Liver (tissue), 9 donors: ENCODE data around the gene PSME3IP1. TPM values are rescaled to one million over a fixed set of nuclear protein-coding genes. Genes with fewer than 3 reads are reported as not detected.

Experiments
- DNase-seq: peaks from one replicate; pipeline ENCODE4 v3.0.0-alpha.2; 2017; ENCODE audit warnings: low spot score
- H3K27ac ChIP-seq, 2 donors: one replicate each; pipeline ENCODE4 v1.7.0; 2013; ENCODE audit warnings: inconsistent platforms in 2 of 2, low read length in 2 of 2, control low read depth in 1 of 2, low read depth in 1 of 2, mild to moderate bottlenecking in 1 of 2
- H3K27me3 ChIP-seq, 4 donors: one replicate each; pipeline versions ENCODE4 v1.6.1 to v1.7.0; 2013; ENCODE audit warnings: low read length in 3 of 4, inconsistent platforms in 1 of 4, mild to moderate bottlenecking in 1 of 4, moderate library complexity in 1 of 4; ENCODE audit not compliant: control insufficient read depth in 4 of 4, insufficient read depth in 4 of 4
- H3K36me3 ChIP-seq, 4 donors: one replicate each; pipeline versions ENCODE4 v1.6.1 to v1.7.0; 2013; ENCODE audit warnings: low read length in 3 of 4, mild to moderate bottlenecking in 3 of 4, low read depth in 1 of 4, moderate library complexity in 1 of 4; ENCODE audit not compliant: control insufficient read depth in 4 of 4, insufficient read depth in 3 of 4
- H3K4me1 ChIP-seq, 4 donors: one replicate each; pipeline versions ENCODE4 v1.6.1 to v1.7.0; 2013; ENCODE audit warnings: low read length in 3 of 4, mild to moderate bottlenecking in 3 of 4, moderate library complexity in 1 of 4; ENCODE audit not compliant: control insufficient read depth in 4 of 4, insufficient read depth in 4 of 4
- H3K4me3 ChIP-seq, 3 donors: one replicate each; pipeline versions ENCODE4 v1.6.1 to v1.7.0; 2013; ENCODE audit warnings: low read length in 3 of 3, control low read depth in 1 of 3, low read depth in 1 of 3, mild to moderate bottlenecking in 1 of 3
- H3K9ac ChIP-seq, 2 donors: one replicate each; pipeline ENCODE4 v1.7.0; 2013; ENCODE audit warnings: low read length in 2 of 2, mild to moderate bottlenecking in 2 of 2, moderate library complexity in 2 of 2, control low read depth in 1 of 2, low read depth in 1 of 2
- H3K9me3 ChIP-seq, 4 donors: one replicate each; pipeline versions ENCODE4 v1.6.1 to v1.7.0; 2013; ENCODE audit warnings: low read length in 3 of 4; ENCODE audit not compliant: control insufficient read depth in 4 of 4
- CTCF ChIP-seq: fragments of 150-350 bp; IDR thresholded peaks from 2 replicates; pipeline ENCODE4 v1.5.1; 2017; ENCODE audit warnings: improper control_type of control experiment, low read depth, low read length; ENCODE audit not compliant: missing input control
- EGR1 ChIP-seq, 2 donors: IDR thresholded peaks; 2 replicates each; pipeline ENCODE4 v1.6.1; 2016 to 2018; ENCODE audit warnings: antibody characterized with exemption in 2 of 2, low read depth in 2 of 2
- FOXA1 ChIP-seq: IDR thresholded peaks from 2 replicates; pipeline ENCODE4 v1.6.1; 2016; ENCODE audit warnings: antibody characterized with exemption
- FOXA2 ChIP-seq: IDR thresholded peaks from 2 replicates; pipeline ENCODE4 v1.6.1; 2016; ENCODE audit warnings: antibody characterized with exemption
- GABPA ChIP-seq, 2 donors: IDR thresholded peaks in 1 of 2; conservative IDR thresholded peaks in 1 of 2; 2 replicates each; pipeline ENCODE4 v1.6.1; 2016; ENCODE audit warnings: antibody characterized with exemption in 2 of 2, mild to moderate bottlenecking in 1 of 2, moderate library complexity in 1 of 2
- HNF4A ChIP-seq, 2 donors: conservative IDR thresholded peaks; 2 replicates each; pipeline ENCODE4 v1.6.1; 2016; ENCODE audit warnings: antibody characterized with exemption in 2 of 2, mild to moderate bottlenecking in 2 of 2
- HNF4G ChIP-seq: IDR thresholded peaks from 2 replicates; pipeline ENCODE4 v1.6.1; 2016; ENCODE audit warnings: antibody characterized with exemption
- JUND ChIP-seq, 2 donors: IDR thresholded peaks; 2 replicates each; pipeline ENCODE4 v1.6.1; 2016; ENCODE audit warnings: antibody characterized with exemption in 2 of 2
- MAX ChIP-seq: IDR thresholded peaks from 2 replicates; pipeline ENCODE4 v1.6.1; 2016; ENCODE audit warnings: antibody characterized with exemption
- NR2F2 ChIP-seq: IDR thresholded peaks from 2 replicates; pipeline ENCODE4 v1.6.1; 2016; ENCODE audit warnings: antibody characterized with exemption
- RAD21 ChIP-seq, 2 donors: IDR thresholded peaks; 2 replicates each; pipeline ENCODE4 v1.6.1; 2016; ENCODE audit warnings: antibody characterized with exemption in 2 of 2, mild to moderate bottlenecking in 2 of 2
- RXRA ChIP-seq, 2 donors: IDR thresholded peaks; 2 replicates each; pipeline ENCODE4 v1.6.1; 2017 to 2018; ENCODE audit warnings: antibody characterized with exemption in 2 of 2, mild to moderate bottlenecking in 1 of 2
- SP1 ChIP-seq: IDR thresholded peaks from 2 replicates; pipeline ENCODE4 v1.6.1; 2018; ENCODE audit warnings: antibody characterized with exemption, mild to moderate bottlenecking
- TAF1 ChIP-seq: conservative IDR thresholded peaks from 2 replicates; pipeline ENCODE4 v1.6.1; 2016; ENCODE audit warnings: antibody characterized with exemption, mild to moderate bottlenecking
- WGBS: extraction: QIAGEN DNeasy Blood & Tissue Kit; methylation state at CpG from one replicate; pipeline ENCODE4 v1.1.7; 2013; 5-methylcytosine and 5-hydroxymethylcytosine counted together
- polyA plus RNA-seq, 2 donors: library from polyadenylated mRNA; stranded (reverse) in 1 of 2; unstranded in 1 of 2; fragments of 200-250 nt in 1 of 2; fragments of >200 nt in 1 of 2; fragmentation: Nextera tagmentation in 1 of 2; extraction: Ambion mirVana in 1 of 2; gene quantifications; one replicate each; pipeline versions ENCODE4 v1.2.1 to v1.2.3, GENCODE V29; 2013 to 2015
- total RNA-seq, 2 donors: library from RNA; depleted of rRNA; stranded (reverse); fragments of >200 nt; gene quantifications; one replicate each; pipeline ENCODE4 v1.2.3, GENCODE V29; 2014
- TF ChIP-seq, protein P1 (sequence below): IDR thresholded peaks from 2 replicates; pipeline ENCODE4 v1.6.1; 2016; ENCODE audit warnings: antibody characterized with exemption
- TF ChIP-seq, protein P2 (sequence below): IDR thresholded peaks from 2 replicates; pipeline ENCODE4 v1.6.1; 2016; ENCODE audit warnings: antibody characterized with exemption, mild to moderate bottlenecking
- TF ChIP-seq, protein P3 (sequence below): IDR thresholded peaks from 2 replicates; pipeline ENCODE4 v1.6.1; 2016; ENCODE audit warnings: antibody characterized with exemption
- donor health status: healthy.
- donor health status: healthy.
- donor health status: healthy.
- donor health status: healthy.
- donor health status: healthy.

The PSME3IP1 gene
- total and polyA plus RNA-seq, 4 donors = 25.0 to 34.7 (median 25.8) TPM

DNA sequence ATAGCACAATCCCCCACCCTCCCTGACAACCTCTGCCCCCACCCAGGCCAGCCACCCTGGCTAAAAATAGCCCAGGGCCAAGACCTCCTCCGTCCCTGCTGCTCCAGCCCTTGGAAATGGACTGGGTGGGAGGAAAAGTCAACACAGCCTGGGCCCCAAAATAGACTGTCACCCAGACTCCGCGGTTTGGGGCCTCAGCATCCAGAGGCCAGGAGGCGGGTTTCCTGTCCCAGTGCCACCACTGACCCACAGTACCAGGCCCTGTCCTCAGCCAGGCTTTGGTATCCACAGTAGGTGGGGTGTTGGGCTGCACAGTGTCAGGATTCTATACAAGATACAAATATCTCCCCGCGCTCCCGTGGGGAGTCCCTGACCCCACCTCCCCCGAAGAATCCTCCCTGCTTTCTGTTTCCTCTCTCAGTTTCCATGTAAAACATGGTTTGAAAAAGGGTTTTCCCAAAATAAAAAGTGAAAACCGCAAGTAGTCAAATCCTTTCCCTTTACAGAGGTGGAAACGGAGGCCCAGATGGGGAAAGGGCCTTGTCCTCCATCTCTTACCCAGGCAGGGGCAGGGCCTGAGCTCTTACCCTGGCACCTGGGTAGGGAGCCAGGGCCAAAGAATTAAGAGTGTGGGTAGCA lies 73.3 kb downstream of the PSME3IP1 start:
- Histone ChIP-seq H3K36me3 (no peaks in the 10 kb centered on the region), H3K27me3 (no peaks in the 10 kb centered on the region), H3K4me3 (no peak overlapping the region), H3K4me1 (peaks cover 0 to 5% (median 0%) of the 10 kb centered on the region in 4 donors), H3K9me3 (no peaks in the 10 kb centered on the region), H3K27ac (no peak overlapping the region), H3K9ac (no peak overlapping the region)
- no peak for DNase-seq
- WGBS = 73% methylated on average over 10 of the region's 10 CpGs
- TF ChIP-seq NR2F2 (peak; percentile 53), TAF1 (no peak), SP1 (no peak), RAD21 (IDR thresholded peaks at IDR 0.05) (no peak)
- TF ChIP-seq, protein P1, sequence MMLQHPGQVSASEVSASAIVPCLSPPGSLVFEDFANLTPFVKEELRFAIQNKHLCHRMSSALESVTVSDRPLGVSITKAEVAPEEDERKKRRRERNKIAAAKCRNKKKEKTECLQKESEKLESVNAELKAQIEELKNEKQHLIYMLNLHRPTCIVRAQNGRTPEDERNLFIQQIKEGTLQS = no peak

DNA sequence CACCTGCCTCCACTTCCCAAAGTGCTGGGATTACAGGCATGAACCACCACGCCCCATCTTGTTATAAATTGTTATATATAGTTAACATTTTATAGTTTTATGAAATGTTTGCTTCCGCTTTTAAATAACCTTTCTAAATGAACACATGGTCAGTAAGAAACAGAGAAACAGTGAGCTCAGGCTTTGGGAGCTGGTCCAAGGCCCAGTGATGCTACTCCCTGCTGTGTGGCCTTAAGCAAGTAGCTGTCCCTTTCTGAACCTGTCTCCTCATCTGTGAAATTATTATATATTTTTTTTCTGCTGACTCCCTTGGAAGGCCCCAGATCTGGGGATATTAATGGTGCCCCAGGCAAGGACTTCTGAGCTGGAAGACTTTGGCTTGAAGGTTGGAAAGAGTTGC lies 74.4 kb downstream of the PSME3IP1 start:
- 86% methylated on average over 2 of the region's 2 CpGs for WGBS
- Histone ChIP-seq H3K27me3 (no peaks in the 10 kb centered on the region), H3K9me3 (no peaks in the 10 kb centered on the region), H3K4me3 (no peak overlapping the region), H3K36me3 (no peaks in the 10 kb centered on the region), H3K27ac (no peak overlapping the region), H3K4me1 (peaks cover 0 to 5% (median 0%) of the 10 kb centered on the region in 4 donors), H3K9ac (no peak overlapping the region)
- DNase-seq = no peak
- no peak for TF ChIP-seq JUND (IDR thresholded peaks at IDR 0.05)
- TF ChIP-seq FOXA1 = no peak
- no peak for TF ChIP-seq GABPA (IDR thresholded peaks at IDR 0.05 in 1 of 2, conservative IDR thresholded peaks at IDR 0.05 in 1 of 2)
- no peak for TF ChIP-seq EGR1 (IDR thresholded peaks at IDR 0.05; ENCODE audit: low read depth in 2 of 2)
- TF ChIP-seq TAF1 = no peak
- no peak for TF ChIP-seq SP1
- no peak for TF ChIP-seq RXRA (IDR thresholded peaks at IDR 0.05)
- TF ChIP-seq HNF4A (conservative IDR thresholded peaks at IDR 0.05) = no peak
- TF ChIP-seq, protein P2, sequence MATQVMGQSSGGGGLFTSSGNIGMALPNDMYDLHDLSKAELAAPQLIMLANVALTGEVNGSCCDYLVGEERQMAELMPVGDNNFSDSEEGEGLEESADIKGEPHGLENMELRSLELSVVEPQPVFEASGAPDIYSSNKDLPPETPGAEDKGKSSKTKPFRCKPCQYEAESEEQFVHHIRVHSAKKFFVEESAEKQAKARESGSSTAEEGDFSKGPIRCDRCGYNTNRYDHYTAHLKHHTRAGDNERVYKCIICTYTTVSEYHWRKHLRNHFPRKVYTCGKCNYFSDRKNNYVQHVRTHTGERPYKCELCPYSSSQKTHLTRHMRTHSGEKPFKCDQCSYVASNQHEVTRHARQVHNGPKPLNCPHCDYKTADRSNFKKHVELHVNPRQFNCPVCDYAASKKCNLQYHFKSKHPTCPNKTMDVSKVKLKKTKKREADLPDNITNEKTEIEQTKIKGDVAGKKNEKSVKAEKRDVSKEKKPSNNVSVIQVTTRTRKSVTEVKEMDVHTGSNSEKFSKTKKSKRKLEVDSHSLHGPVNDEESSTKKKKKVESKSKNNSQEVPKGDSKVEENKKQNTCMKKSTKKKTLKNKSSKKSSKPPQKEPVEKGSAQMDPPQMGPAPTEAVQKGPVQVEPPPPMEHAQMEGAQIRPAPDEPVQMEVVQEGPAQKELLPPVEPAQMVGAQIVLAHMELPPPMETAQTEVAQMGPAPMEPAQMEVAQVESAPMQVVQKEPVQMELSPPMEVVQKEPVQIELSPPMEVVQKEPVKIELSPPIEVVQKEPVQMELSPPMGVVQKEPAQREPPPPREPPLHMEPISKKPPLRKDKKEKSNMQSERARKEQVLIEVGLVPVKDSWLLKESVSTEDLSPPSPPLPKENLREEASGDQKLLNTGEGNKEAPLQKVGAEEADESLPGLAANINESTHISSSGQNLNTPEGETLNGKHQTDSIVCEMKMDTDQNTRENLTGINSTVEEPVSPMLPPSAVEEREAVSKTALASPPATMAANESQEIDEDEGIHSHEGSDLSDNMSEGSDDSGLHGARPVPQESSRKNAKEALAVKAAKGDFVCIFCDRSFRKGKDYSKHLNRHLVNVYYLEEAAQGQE = no peak
- TF ChIP-seq, protein P1 = no peak
- no peak for TF ChIP-seq MAX
- no peak for TF ChIP-seq RAD21 (IDR thresholded peaks at IDR 0.05)
- TF ChIP-seq HNF4G = no peak
- no peak for TF ChIP-seq FOXA2
- TF ChIP-seq, protein P3, sequence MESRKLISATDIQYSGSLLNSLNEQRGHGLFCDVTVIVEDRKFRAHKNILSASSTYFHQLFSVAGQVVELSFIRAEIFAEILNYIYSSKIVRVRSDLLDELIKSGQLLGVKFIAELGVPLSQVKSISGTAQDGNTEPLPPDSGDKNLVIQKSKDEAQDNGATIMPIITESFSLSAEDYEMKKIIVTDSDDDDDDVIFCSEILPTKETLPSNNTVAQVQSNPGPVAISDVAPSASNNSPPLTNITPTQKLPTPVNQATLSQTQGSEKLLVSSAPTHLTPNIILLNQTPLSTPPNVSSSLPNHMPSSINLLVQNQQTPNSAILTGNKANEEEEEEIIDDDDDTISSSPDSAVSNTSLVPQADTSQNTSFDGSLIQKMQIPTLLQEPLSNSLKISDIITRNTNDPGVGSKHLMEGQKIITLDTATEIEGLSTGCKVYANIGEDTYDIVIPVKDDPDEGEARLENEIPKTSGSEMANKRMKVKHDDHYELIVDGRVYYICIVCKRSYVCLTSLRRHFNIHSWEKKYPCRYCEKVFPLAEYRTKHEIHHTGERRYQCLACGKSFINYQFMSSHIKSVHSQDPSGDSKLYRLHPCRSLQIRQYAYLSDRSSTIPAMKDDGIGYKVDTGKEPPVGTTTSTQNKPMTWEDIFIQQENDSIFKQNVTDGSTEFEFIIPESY = no peak
- no peak for TF ChIP-seq NR2F2
- TF ChIP-seq CTCF = no peak
